Measurements from ENCODE around the gene NAP1L4. TPM values are rescaled to one million over a fixed set of nuclear protein-coding genes. Genes with fewer than 3 reads are reported as not detected.

NAP1L4 gene
- total RNA-seq, 1 experiment from 2014 or later = 189 TPM

DNA sequence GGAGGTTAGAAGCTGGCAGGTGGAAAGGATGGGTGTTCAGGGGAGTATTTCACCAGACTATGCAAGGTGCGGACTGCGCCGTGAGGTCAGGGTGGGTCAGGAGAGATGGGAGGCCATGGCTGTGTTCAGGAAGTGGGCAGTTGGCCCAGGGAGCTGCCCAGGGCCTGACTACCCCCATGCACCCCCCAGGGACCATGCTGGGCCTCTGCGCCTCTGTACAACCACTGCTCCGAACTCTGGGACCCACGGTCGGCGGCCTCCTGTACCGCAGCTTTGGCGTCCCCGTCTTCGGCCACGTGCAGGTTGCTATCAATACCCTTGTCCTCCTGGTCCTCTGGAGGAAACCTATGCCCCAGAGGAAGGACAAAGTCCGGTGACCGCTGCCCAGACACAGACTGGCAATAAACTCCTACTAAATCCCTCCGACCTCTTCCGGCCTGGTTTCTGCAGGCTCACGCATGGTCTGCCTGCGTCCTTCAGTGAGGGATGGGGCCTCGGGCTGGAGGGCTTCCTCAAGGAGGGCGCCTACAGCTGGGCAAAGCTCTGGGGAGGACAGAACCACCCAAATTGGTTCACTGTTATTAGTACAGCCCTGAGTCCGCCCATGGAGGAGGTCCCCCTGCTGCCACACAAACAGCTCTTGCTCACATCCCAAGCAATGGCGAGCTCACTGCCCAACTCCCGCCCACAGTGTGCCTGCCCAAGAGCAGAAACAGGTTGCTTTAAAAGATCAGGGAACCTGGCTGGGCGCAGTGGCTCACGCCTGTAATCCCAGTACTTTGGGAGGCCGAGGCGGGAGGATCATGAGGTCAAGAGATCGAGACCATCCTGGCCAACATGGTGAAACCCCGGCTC lies 67.1 kb downstream of the NAP1L4 start:
- Mint-ChIP-seq H3K9me3 (no peaks in the 10 kb centered on the region), H3K27me3 (ENCODE audit: low read depth) (peaks cover 35% of the 10 kb centered on the region), H3K36me3 (0 out of 2 replicates have a peak, but pooled peaks cover 3% of the 10 kb centered on the region), H3K4me1 (peaks cover 4% of the 10 kb centered on the region), H3K27ac (no peak overlapping the region), H3K4me3 (no peak overlapping the region)
- POLR2A ChIA-PET = no interaction called here
- CTCF ChIA-PET = interaction anchor here (1.0 to 1.5 kb wide), 2 partner anchors 32 to 96 kb away, joined by 4 to 5 read pairs; no protein-coding TSS in a partner anchor
- DNase-seq (ENCODE audit: low spot score) = no peak
- TF ChIP-seq, protein P1, sequence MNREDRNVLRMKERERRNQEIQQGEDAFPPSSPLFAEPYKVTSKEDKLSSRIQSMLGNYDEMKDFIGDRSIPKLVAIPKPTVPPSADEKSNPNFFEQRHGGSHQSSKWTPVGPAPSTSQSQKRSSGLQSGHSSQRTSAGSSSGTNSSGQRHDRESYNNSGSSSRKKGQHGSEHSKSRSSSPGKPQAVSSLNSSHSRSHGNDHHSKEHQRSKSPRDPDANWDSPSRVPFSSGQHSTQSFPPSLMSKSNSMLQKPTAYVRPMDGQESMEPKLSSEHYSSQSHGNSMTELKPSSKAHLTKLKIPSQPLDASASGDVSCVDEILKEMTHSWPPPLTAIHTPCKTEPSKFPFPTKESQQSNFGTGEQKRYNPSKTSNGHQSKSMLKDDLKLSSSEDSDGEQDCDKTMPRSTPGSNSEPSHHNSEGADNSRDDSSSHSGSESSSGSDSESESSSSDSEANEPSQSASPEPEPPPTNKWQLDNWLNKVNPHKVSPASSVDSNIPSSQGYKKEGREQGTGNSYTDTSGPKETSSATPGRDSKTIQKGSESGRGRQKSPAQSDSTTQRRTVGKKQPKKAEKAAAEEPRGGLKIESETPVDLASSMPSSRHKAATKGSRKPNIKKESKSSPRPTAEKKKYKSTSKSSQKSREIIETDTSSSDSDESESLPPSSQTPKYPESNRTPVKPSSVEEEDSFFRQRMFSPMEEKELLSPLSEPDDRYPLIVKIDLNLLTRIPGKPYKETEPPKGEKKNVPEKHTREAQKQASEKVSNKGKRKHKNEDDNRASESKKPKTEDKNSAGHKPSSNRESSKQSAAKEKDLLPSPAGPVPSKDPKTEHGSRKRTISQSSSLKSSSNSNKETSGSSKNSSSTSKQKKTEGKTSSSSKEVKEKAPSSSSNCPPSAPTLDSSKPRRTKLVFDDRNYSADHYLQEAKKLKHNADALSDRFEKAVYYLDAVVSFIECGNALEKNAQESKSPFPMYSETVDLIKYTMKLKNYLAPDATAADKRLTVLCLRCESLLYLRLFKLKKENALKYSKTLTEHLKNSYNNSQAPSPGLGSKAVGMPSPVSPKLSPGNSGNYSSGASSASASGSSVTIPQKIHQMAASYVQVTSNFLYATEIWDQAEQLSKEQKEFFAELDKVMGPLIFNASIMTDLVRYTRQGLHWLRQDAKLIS (CRISPR knock-in tag; IDR thresholded peaks at IDR 0.05; ENCODE audit: borderline replicate concordance) = no peak
- no peak for ATAC-seq

DNA sequence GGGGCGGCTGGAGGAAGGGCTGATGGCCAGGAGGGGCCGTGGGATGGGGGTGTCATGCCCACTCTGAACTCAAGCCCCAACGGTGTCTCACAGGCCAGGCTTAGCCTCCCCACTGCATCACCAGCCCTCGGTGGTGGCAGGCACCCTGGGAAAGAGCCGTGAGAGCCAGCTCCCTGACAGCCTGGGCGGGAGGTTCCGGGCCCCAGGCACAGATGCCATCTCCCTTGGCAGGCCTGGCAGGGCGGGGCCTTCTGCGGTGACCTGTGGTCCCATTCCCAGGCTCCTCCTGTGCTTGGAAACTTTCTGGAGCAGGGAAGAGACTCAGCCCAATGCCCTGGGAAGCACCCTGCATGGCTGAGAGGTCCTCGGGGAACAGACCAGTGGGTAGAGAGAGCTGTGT lies 67.7 kb downstream of the NAP1L4 start:
- H3K27ac Mint-ChIP-seq = no peak overlapping the region
- no peak for DNase-seq (ENCODE audit: low spot score)
- H3K4me1 Mint-ChIP-seq = peaks cover 4% of the 10 kb centered on the region
- peaks cover 31% of the 10 kb centered on the region for H3K27me3 Mint-ChIP-seq (ENCODE audit: low read depth)
- no peak overlapping the region for H3K4me3 Mint-ChIP-seq
- no peaks in the 10 kb centered on the region for H3K9me3 Mint-ChIP-seq
- ATAC-seq = no peak
- ChIA-PET CTCF (interaction anchor here (1.0 to 1.5 kb wide), 2 partner anchors 32 to 97 kb away, joined by 4 to 5 read pairs; no protein-coding TSS in a partner anchor), POLR2A (no interaction called here)
- TF ChIP-seq, protein P2, sequence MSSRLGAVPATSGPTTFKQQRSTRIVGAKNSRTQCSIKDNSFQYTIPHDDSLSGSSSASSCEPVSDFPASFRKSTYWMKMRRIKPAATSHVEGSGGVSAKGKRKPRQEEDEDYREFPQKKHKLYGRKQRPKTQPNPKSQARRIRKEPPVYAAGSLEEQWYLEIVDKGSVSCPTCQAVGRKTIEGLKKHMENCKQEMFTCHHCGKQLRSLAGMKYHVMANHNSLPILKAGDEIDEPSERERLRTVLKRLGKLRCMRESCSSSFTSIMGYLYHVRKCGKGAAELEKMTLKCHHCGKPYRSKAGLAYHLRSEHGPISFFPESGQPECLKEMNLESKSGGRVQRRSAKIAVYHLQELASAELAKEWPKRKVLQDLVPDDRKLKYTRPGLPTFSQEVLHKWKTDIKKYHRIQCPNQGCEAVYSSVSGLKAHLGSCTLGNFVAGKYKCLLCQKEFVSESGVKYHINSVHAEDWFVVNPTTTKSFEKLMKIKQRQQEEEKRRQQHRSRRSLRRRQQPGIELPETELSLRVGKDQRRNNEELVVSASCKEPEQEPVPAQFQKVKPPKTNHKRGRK (CRISPR knock-in tag; IDR thresholded peaks at IDR 0.05; ENCODE audit: borderline replicate concordance) = no peak
- TF ChIP-seq ESRRA (CRISPR knock-in tag; IDR thresholded peaks at IDR 0.05; ENCODE audit: borderline replicate concordance) = no peak
- TF ChIP-seq, protein P3, sequence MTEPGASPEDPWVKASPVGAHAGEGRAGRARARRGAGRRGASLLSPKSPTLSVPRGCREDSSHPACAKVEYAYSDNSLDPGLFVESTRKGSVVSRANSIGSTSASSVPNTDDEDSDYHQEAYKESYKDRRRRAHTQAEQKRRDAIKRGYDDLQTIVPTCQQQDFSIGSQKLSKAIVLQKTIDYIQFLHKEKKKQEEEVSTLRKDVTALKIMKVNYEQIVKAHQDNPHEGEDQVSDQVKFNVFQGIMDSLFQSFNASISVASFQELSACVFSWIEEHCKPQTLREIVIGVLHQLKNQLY (CRISPR knock-in tag; IDR thresholded peaks at IDR 0.05) = no peak
- no peak for TF ChIP-seq ELF4 (CRISPR knock-in tag; IDR thresholded peaks at IDR 0.05; ENCODE audit: low read depth)
- no peak for TF ChIP-seq FOXP1 (CRISPR knock-in tag; IDR thresholded peaks at IDR 0.05; ENCODE audit: borderline replicate concordance)
- TF ChIP-seq, protein P4, sequence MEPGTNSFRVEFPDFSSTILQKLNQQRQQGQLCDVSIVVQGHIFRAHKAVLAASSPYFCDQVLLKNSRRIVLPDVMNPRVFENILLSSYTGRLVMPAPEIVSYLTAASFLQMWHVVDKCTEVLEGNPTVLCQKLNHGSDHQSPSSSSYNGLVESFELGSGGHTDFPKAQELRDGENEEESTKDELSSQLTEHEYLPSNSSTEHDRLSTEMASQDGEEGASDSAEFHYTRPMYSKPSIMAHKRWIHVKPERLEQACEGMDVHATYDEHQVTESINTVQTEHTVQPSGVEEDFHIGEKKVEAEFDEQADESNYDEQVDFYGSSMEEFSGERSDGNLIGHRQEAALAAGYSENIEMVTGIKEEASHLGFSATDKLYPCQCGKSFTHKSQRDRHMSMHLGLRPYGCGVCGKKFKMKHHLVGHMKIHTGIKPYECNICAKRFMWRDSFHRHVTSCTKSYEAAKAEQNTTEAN (CRISPR knock-in tag; IDR thresholded peaks at IDR 0.05) = no peak
- no peak for TF ChIP-seq GRHL2 (CRISPR knock-in tag; IDR thresholded peaks at IDR 0.05; ENCODE audit: insufficient replicate concordance, severe bottlenecking)
- 0 out of 2 replicates have a peak, but pooled peaks cover 3% of the 10 kb centered on the region for H3K36me3 Mint-ChIP-seq

DNA sequence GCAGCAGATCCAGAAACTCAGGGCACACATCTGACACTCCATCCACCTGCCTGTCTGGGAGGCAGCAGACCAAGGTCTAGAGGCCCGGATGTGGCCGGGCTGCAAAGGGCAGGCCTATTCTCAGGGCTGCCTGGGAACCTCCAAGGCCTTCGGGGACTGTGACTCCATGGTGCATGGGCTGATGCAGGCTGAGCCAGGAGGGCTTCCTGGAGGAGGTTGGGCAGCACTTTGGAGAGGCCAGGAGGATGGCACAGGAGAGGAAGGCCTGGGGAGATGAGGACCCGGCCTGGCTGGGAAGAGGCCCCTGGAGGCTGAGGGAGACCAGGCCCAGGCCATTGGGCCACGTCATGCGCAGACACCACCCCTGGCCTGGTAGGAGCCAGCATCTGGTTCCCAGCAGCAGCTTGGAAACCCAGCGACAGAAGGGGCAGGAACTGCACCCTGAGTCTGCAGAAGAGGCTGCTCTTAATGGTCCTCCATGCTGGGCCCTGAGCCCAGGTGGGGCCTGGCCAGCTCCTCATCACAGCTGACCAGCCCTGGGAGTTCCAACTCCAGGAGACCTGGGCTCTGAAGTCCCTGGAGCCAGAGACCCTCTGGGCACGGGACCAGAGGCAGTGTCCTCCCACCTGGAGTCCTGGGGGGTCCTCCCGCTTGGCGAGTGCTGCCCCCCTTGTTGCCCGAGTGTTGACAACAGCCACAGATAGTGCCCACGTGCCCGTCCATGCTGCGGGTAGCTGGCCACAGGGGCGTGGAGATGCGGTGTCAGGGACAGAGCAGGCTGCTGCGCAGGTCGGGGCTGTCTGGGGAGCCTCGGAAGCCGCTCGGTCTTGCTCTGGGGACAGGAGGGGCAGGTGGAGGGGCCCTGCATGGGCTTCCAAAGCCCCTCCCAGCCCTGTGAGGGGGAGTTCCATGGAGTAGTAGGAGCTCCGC lies 68.4 kb downstream of the NAP1L4 start:
- Mint-ChIP-seq H3K4me1 (peaks cover 4% of the 10 kb centered on the region), H3K27ac (no peak overlapping the region), H3K27me3 (ENCODE audit: low read depth) (peaks cover 25% of the 10 kb centered on the region), H3K4me3 (no peak overlapping the region), H3K36me3 (0 out of 2 replicates have a peak, but pooled peaks cover 3% of the 10 kb centered on the region), H3K9me3 (no peaks in the 10 kb centered on the region)
- POLR2A ChIA-PET = no interaction called here
- ATAC-seq (no peak), DNase-seq (ENCODE audit: low spot score) (no peak)
- CTCF ChIA-PET = interaction anchor here (1.0 to 1.5 kb wide), 2 partner anchors 31 to 98 kb away, joined by 4 to 5 read pairs; no protein-coding TSS in a partner anchor
- TF ChIP-seq, protein P5, sequence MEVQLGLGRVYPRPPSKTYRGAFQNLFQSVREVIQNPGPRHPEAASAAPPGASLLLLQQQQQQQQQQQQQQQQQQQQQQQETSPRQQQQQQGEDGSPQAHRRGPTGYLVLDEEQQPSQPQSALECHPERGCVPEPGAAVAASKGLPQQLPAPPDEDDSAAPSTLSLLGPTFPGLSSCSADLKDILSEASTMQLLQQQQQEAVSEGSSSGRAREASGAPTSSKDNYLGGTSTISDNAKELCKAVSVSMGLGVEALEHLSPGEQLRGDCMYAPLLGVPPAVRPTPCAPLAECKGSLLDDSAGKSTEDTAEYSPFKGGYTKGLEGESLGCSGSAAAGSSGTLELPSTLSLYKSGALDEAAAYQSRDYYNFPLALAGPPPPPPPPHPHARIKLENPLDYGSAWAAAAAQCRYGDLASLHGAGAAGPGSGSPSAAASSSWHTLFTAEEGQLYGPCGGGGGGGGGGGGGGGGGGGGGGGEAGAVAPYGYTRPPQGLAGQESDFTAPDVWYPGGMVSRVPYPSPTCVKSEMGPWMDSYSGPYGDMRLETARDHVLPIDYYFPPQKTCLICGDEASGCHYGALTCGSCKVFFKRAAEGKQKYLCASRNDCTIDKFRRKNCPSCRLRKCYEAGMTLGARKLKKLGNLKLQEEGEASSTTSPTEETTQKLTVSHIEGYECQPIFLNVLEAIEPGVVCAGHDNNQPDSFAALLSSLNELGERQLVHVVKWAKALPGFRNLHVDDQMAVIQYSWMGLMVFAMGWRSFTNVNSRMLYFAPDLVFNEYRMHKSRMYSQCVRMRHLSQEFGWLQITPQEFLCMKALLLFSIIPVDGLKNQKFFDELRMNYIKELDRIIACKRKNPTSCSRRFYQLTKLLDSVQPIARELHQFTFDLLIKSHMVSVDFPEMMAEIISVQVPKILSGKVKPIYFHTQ (CRISPR knock-in tag; IDR thresholded peaks at IDR 0.05) = no peak
- no peak for TF ChIP-seq TP53 (CRISPR knock-in tag; IDR thresholded peaks at IDR 0.05)
- TF ChIP-seq, protein P6, sequence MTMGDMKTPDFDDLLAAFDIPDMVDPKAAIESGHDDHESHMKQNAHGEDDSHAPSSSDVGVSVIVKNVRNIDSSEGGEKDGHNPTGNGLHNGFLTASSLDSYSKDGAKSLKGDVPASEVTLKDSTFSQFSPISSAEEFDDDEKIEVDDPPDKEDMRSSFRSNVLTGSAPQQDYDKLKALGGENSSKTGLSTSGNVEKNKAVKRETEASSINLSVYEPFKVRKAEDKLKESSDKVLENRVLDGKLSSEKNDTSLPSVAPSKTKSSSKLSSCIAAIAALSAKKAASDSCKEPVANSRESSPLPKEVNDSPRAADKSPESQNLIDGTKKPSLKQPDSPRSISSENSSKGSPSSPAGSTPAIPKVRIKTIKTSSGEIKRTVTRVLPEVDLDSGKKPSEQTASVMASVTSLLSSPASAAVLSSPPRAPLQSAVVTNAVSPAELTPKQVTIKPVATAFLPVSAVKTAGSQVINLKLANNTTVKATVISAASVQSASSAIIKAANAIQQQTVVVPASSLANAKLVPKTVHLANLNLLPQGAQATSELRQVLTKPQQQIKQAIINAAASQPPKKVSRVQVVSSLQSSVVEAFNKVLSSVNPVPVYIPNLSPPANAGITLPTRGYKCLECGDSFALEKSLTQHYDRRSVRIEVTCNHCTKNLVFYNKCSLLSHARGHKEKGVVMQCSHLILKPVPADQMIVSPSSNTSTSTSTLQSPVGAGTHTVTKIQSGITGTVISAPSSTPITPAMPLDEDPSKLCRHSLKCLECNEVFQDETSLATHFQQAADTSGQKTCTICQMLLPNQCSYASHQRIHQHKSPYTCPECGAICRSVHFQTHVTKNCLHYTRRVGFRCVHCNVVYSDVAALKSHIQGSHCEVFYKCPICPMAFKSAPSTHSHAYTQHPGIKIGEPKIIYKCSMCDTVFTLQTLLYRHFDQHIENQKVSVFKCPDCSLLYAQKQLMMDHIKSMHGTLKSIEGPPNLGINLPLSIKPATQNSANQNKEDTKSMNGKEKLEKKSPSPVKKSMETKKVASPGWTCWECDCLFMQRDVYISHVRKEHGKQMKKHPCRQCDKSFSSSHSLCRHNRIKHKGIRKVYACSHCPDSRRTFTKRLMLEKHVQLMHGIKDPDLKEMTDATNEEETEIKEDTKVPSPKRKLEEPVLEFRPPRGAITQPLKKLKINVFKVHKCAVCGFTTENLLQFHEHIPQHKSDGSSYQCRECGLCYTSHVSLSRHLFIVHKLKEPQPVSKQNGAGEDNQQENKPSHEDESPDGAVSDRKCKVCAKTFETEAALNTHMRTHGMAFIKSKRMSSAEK (CRISPR knock-in tag; IDR thresholded peaks at IDR 0.05; ENCODE audit: borderline replicate concordance) = no peak

Measured in WTC11 (cell line).